Immature natural killer cell (primary cell): ENCODE measurements around the gene KCNN3. TPM values are rescaled to one million over a fixed set of nuclear protein-coding genes. Genes with fewer than 3 reads are reported as not detected.

Source experiments
- DNase-seq, 3 donors: peaks; one replicate each; pipeline ENCODE4 v3.0.0; 2022; ENCODE audit warnings: mixed read lengths in 1 of 3
- H3K27ac Mint-ChIP-seq, 6 donors: one replicate each; pipeline ENCODE4 v1.8.0; 2020; ENCODE audit warnings: mixed read lengths in 6 of 6, mild to moderate bottlenecking in 5 of 6, inconsistent platforms in 4 of 6, moderate library complexity in 3 of 6
- H3K27me3 Mint-ChIP-seq, 3 donors: one replicate each; pipeline ENCODE4 v1.8.0; 2020 to 2021; ENCODE audit warnings: low read depth in 3 of 3, mild to moderate bottlenecking in 3 of 3, mixed read lengths in 3 of 3, moderate library complexity in 3 of 3, inconsistent platforms in 1 of 3
- H3K36me3 Mint-ChIP-seq, 3 donors: one replicate each; pipeline ENCODE4 v1.8.0; 2020; ENCODE audit warnings: mixed read lengths in 3 of 3, inconsistent platforms in 2 of 3, mild to moderate bottlenecking in 2 of 3
- H3K4me1 Mint-ChIP-seq, 2 donors: one replicate each; pipeline ENCODE4 v1.8.0; 2020; ENCODE audit warnings: inconsistent platforms in 2 of 2, mild to moderate bottlenecking in 2 of 2, mixed read lengths in 2 of 2, moderate library complexity in 1 of 2
- H3K4me3 Mint-ChIP-seq, 5 donors: one replicate each; pipeline ENCODE4 v1.8.0; 2020; ENCODE audit warnings: mild to moderate bottlenecking in 5 of 5, mixed read lengths in 5 of 5, inconsistent platforms in 3 of 5, moderate library complexity in 3 of 5
- H3K9me3 Mint-ChIP-seq, 6 donors: one replicate each; pipeline ENCODE4 v1.8.0; 2020; ENCODE audit warnings: mild to moderate bottlenecking in 6 of 6, mixed read lengths in 6 of 6, inconsistent platforms in 4 of 6, moderate library complexity in 3 of 6
- polyA plus RNA-seq, 3 donors: library from polyadenylated mRNA; unstranded; fragments of 300-500 nt; fragmentation: Illumina TruSeq; gene quantifications; one replicate each; pipeline ENCODE4 v1.2.3, GENCODE V29; 2021

KCNN3 gene
- polyA plus RNA-seq, 3 donors from 2014 or later = not detected

GRCh38 chr1:154666051-154666790 lies 203.9 kb downstream of the KCNN3 start:
- no peaks in the 10 kb centered on the region for H3K4me1 Mint-ChIP-seq
- H3K27ac Mint-ChIP-seq = no peak overlapping the region
- H3K9me3 Mint-ChIP-seq = no peaks in the 10 kb centered on the region
- peaks cover 0 to 5% (median 5%) of the 10 kb centered on the region in 3 donors for H3K27me3 Mint-ChIP-seq
- no peak overlapping the region for H3K4me3 Mint-ChIP-seq
- H3K36me3 Mint-ChIP-seq = no peaks in the 10 kb centered on the region
- DNase-seq = no peak

GRCh38 chr1:154664331-154665002 lies 205.6 kb downstream of the KCNN3 start:
- H3K4me1 Mint-ChIP-seq = no peaks in the 10 kb centered on the region

GRCh38 chr1:154663471-154664060 lies 206.5 kb downstream of the KCNN3 start:
- Mint-ChIP-seq H3K4me3 (no peak overlapping the region), H3K27me3 (peaks cover 0 to 9% (median 5%) of the 10 kb centered on the region in 3 donors), H3K4me1 (no peaks in the 10 kb centered on the region), H3K36me3 (no peaks in the 10 kb centered on the region), H3K27ac (no peak overlapping the region), H3K9me3 (no peaks in the 10 kb centered on the region)
- no peak for DNase-seq

More at GRCh38 chr1:154664331-154665002, 205.6 kb downstream of the KCNN3 start:
- no peaks in the 10 kb centered on the region for H3K36me3 Mint-ChIP-seq
- no peak overlapping the region for H3K27ac Mint-ChIP-seq
- H3K9me3 Mint-ChIP-seq = no peaks in the 10 kb centered on the region
- DNase-seq = no peak
- H3K4me3 Mint-ChIP-seq = no peak overlapping the region
- H3K27me3 Mint-ChIP-seq = peaks cover 0 to 7% (median 5%) of the 10 kb centered on the region in 3 donors

- no peak overlapping the region for H3K4me3 Mint-ChIP-seq
- no peak for DNase-seq
- H3K27me3 Mint-ChIP-seq = peaks cover 4 to 21% (median 8%) of the 10 kb centered on the region in 3 donors
These were observed 209.0 kb downstream of the KCNN3 start for GRCh38 chr1:154661110-154661509.

GRCh38 chr1:154659823-154660592 lies 210.1 kb downstream of the KCNN3 start:
- Mint-ChIP-seq H3K4me3 (no peak overlapping the region), H3K27me3 (peaks cover 5 to 24% (median 8%) of the 10 kb centered on the region in 3 donors), H3K9me3 (peaks cover 0 to 3% (median 0%) of the 10 kb centered on the region in 6 donors), H3K27ac (no peak overlapping the region), H3K36me3 (no peaks in the 10 kb centered on the region), H3K4me1 (no peaks in the 10 kb centered on the region)
- DNase-seq = no peak

More at GRCh38 chr1:154661110-154661509, 209.0 kb downstream of the KCNN3 start:
- H3K4me1 Mint-ChIP-seq = no peaks in the 10 kb centered on the region
- H3K36me3 Mint-ChIP-seq = no peaks in the 10 kb centered on the region
- no peak overlapping the region for H3K27ac Mint-ChIP-seq
- no peaks in the 10 kb centered on the region for H3K9me3 Mint-ChIP-seq

GRCh38 chr1:154657556-154657955 lies 212.5 kb downstream of the KCNN3 start:
- no peaks in the 10 kb centered on the region for H3K4me1 Mint-ChIP-seq
- peaks cover 0 to 4% (median 0%) of the 10 kb centered on the region in 6 donors for H3K9me3 Mint-ChIP-seq
- no peak overlapping the region for H3K27ac Mint-ChIP-seq
- H3K27me3 Mint-ChIP-seq = peaks cover 7 to 20% (median 8%) of the 10 kb centered on the region in 3 donors
- H3K36me3 Mint-ChIP-seq = no peaks in the 10 kb centered on the region
- no peak for DNase-seq
- H3K4me3 Mint-ChIP-seq = no peak overlapping the region

GRCh38 chr1:154652893-154653292 lies 217.2 kb downstream of the KCNN3 start:
- no peak for DNase-seq
- Mint-ChIP-seq H3K9me3 (peaks cover 0 to 4% (median 0%) of the 10 kb centered on the region in 6 donors), H3K27me3 (peaks cover 7 to 18% (median 9%) of the 10 kb centered on the region in 3 donors), H3K36me3 (no peaks in the 10 kb centered on the region), H3K27ac (no peak overlapping the region), H3K4me1 (no peaks in the 10 kb centered on the region), H3K4me3 (no peak overlapping the region)

Other genes with a start within 250 kb of the KCNN3 start
- gene PMVK, start 66.4 kb upstream of the KCNN3 start, polyA plus RNA-seq = 10 to 100 TPM; 52.5 to 53.8 (median 53.6) TPM
- gene PBXIP1, start 85.8 kb upstream of the KCNN3 start, polyA plus RNA-seq = 100 to 1,000 TPM in 1 of 3 donors, 10 to 100 TPM in 2; 45.1 to 117 (median 94.6) TPM
- gene PYGO2, start 91.5 kb upstream of the KCNN3 start, polyA plus RNA-seq = 10 to 100 TPM; 15.0 to 39.1 (median 15.4) TPM
- 10 to 100 TPM; 32.3 to 49.4 (median 42.5) TPM for gene SHC1, start 100.5 kb upstream of the KCNN3 start, polyA plus RNA-seq
- gene CKS1B, start 104.4 kb upstream of the KCNN3 start, polyA plus RNA-seq = 10 to 100 TPM; 59.5 to 82.7 (median 67.5) TPM
- 10 to 100 TPM; 40.9 to 99.7 (median 41.7) TPM for gene FLAD1, start 113.1 kb upstream of the KCNN3 start, polyA plus RNA-seq
- gene LENEP, start 123.3 kb upstream of the KCNN3 start, polyA plus RNA-seq = not detected
- 1 to 10 TPM in 2 of 3 donors, under 1 TPM in 1; 0.96 to 3.3 (median 1.8) TPM for gene ZBTB7B, start 132.5 kb upstream of the KCNN3 start, polyA plus RNA-seq
- not detected for gene DCST2, start 163.5 kb upstream of the KCNN3 start, polyA plus RNA-seq
- gene DCST1, start 163.5 kb upstream of the KCNN3 start, polyA plus RNA-seq = not detected
- gene ADAM15, start 181.0 kb upstream of the KCNN3 start, polyA plus RNA-seq = 10 to 100 TPM; 10.4 to 27.1 (median 24.3) TPM
- gene EFNA4, start 193.5 kb upstream of the KCNN3 start, polyA plus RNA-seq = 1 to 10 TPM; 1.1 to 3.0 (median 2.6) TPM
- 1 to 10 TPM in 1 of 3 donors, under 1 TPM in 2; 0.70 to 2.3 (median 0.94) TPM for gene EFNA3, start 208.6 kb upstream of the KCNN3 start, polyA plus RNA-seq